HepG2 (cell line): ENCODE data around the gene PATZ1. TPM values are rescaled to one million over a fixed set of nuclear protein-coding genes. Genes with fewer than 3 reads are reported as not detected.

Experiments used
- ATAC-seq: fragments of 200-7000 bp; cut with Tn5 transposase; 3 replicates; pipeline ENCODE4 v1.9.1; 2020; ENCODE audit warnings: mild to moderate bottlenecking, moderate library complexity
- BruUV-seq: library from RNA; stranded (reverse); fragments of 400-500 nt; replicated peaks from 2 replicates; lab custom pipeline; 2021; lab: Mats Ljungman, UMichigan
- CTCF ChIA-PET: fragments of 300-600 bp; formaldehyde crosslinking; extraction: SDS; loops from one replicate; lab custom pipeline; 2021; ENCODE audit warnings: low total read pairs, inconsistent platforms, low intra/inter-chr PET ratio; lab: Yijun Ruan, JAX
- POLR2A ChIA-PET: fragments of 350-600 bp; sonication (Branson Sonifier 250); formaldehyde crosslinking; loops from one replicate; lab custom pipeline; 2020; ENCODE audit warnings: antibody characterized with exemption, inconsistent platforms; lab: Yijun Ruan, JAX
- DNase-seq: peaks from one replicate; pipeline ENCODE4 v3.0.0-alpha.2; 2015; ENCODE audit warnings: low spot score
- FAIRE-seq: peaks from 3 replicates; lab custom pipeline; 2011; peaks lifted over from hg19 to GRCh38; lab: Jason Lieb, UNC
- H2AFZ ChIP-seq: one replicate; pipeline ENCODE4 v1.6.1; 2011; ENCODE audit warnings: low read length, inconsistent platforms
- H3K27ac ChIP-seq: fragments of 300-600 bp; 3 replicates; pipeline ENCODE4 v1.8.0; 2011; ENCODE audit warnings: mixed run types, mild to moderate bottlenecking, mixed read lengths, low read length, inconsistent platforms; ENCODE audit not compliant: insufficient read depth; ENCODE audit errors: extremely low read length
- H3K27me3 ChIP-seq, 2 experiments: fragments of 200-600 bp in 1 of 2; 2 replicates in 1 of 2; 3 replicates in 1 of 2; pipeline versions ENCODE4 v1.6.0 to v1.8.0; 2011; ENCODE audit warnings: low read length in 2 of 2, mild to moderate bottlenecking in 2 of 2, moderate library complexity in 2 of 2, inconsistent platforms in 1 of 2; ENCODE audit not compliant: insufficient read depth in 2 of 2, control insufficient read depth in 1 of 2
- H3K36me3 ChIP-seq, 2 experiments: fragments of 200-600 bp in 1 of 2; replicated peaks in 1 of 2; 2 replicates in 1 of 2; 3 replicates in 1 of 2; pipeline versions ENCODE4 v1.5.1 to v1.8.0; 2011; ENCODE audit warnings: low read length in 2 of 2, inconsistent platforms in 1 of 2; ENCODE audit not compliant: insufficient read depth in 2 of 2, control insufficient read depth in 1 of 2
- H3K4me1 ChIP-seq: 2 replicates; pipeline ENCODE4 v1.5.1; 2012; ENCODE audit warnings: low read length, inconsistent platforms; ENCODE audit not compliant: insufficient read depth
- H3K4me2 ChIP-seq: 2 replicates; pipeline ENCODE4 v1.6.0; 2011; ENCODE audit warnings: low read depth, low read length, inconsistent platforms
- H3K4me3 ChIP-seq, 3 experiments: fragments of 200-600 bp in 1 of 3; sonication (generic), shearing (Covaris generic) in 1 of 3; replicated peaks in 1 of 3; 2 replicates each; pipeline ENCODE4 v1.5.1; 2011 to 2016; ENCODE audit warnings: low read length in 3 of 3, inconsistent platforms in 2 of 3, low read depth in 2 of 3, mild to moderate bottlenecking in 2 of 3, control low read depth in 1 of 3, mixed read lengths in 1 of 3; ENCODE audit not compliant: insufficient read depth in 1 of 3
- H3K79me2 ChIP-seq: one replicate; pipeline ENCODE4 v1.6.1; 2011; ENCODE audit warnings: low read length, inconsistent platforms; ENCODE audit not compliant: insufficient read depth
- H3K9ac ChIP-seq: 2 replicates; pipeline ENCODE4 v1.6.0; 2011; ENCODE audit warnings: mild to moderate bottlenecking, low read depth, low read length, inconsistent platforms; ENCODE audit not compliant: insufficient read depth
- H3K9me3 ChIP-seq: 2 replicates; pipeline ENCODE4 v1.5.1; 2012; ENCODE audit warnings: mild to moderate bottlenecking, low read length
- H4K20me1 ChIP-seq: 2 replicates; pipeline ENCODE4 v1.6.0; 2011; ENCODE audit warnings: inconsistent platforms, mild to moderate bottlenecking, low read length, moderate library complexity; ENCODE audit not compliant: insufficient read depth
- ELF1 ChIP-seq: sonication (generic); formaldehyde crosslinking; IDR thresholded peaks from 2 replicates; pipeline ENCODE4 v1.4.0; 2020; ENCODE audit warnings: missing genetic modification reagents
- GMEB1 ChIP-seq: sonication (generic); formaldehyde crosslinking; IDR thresholded peaks from 2 replicates; pipeline ENCODE4 v1.5.1; 2020; ENCODE audit warnings: missing genetic modification reagents, mild to moderate bottlenecking, borderline replicate concordance
- KLF13 ChIP-seq: sonication (generic); formaldehyde crosslinking; IDR thresholded peaks from 2 replicates; pipeline ENCODE4 v1.4.0; 2020; ENCODE audit warnings: mild to moderate bottlenecking, missing genetic modification reagents
- KLF15 ChIP-seq: sonication (generic); formaldehyde crosslinking; IDR thresholded peaks from 2 replicates; pipeline ENCODE4 v1.8.1; 2023; ENCODE audit warnings: borderline replicate concordance, mild to moderate bottlenecking, inconsistent platforms, missing genetic modification reagents, mixed read lengths
- MTERF4 ChIP-seq: sonication (generic); formaldehyde crosslinking; IDR thresholded peaks from 2 replicates; pipeline ENCODE4 v1.8.0; 2023; ENCODE audit warnings: mild to moderate bottlenecking, missing genetic modification reagents
- NFIC ChIP-seq: IDR thresholded peaks from 2 replicates; pipeline ENCODE4 v1.6.1; 2012; ENCODE audit warnings: mild to moderate bottlenecking, low read length, inconsistent platforms
- SAP130 ChIP-seq: IDR thresholded peaks from 2 replicates; pipeline ENCODE4 v1.6.1; 2016; ENCODE audit warnings: low read depth
- ZBTB21 ChIP-seq: sonication (generic); formaldehyde crosslinking; IDR thresholded peaks from 2 replicates; pipeline ENCODE4 v1.4.0; 2020; ENCODE audit warnings: missing genetic modification reagents
- ZFP91 ChIP-seq: sonication (generic); formaldehyde crosslinking; IDR thresholded peaks from 2 replicates; pipeline ENCODE4 v1.9.0; 2022; ENCODE audit warnings: missing genetic modification reagents, mild to moderate bottlenecking, borderline replicate concordance
- ZNF574 ChIP-seq: sonication (generic); formaldehyde crosslinking; IDR thresholded peaks from 2 replicates; pipeline ENCODE4 v1.4.0; 2020; ENCODE audit warnings: missing genetic modification reagents
- WGBS: methylation state at CpG from one replicate; pipeline ENCODE4 v1.1.6; 2017; ENCODE audit warnings: low lambda C conversion rate; 5-methylcytosine and 5-hydroxymethylcytosine counted together
- in situ Hi-C: cut with HindIII; loops from 2 replicates; pipeline ENCODE4 v1.10.0; 2017; ENCODE audit warnings: low pct_unique_long_range_greater_than_20kb; ENCODE audit not compliant: extremely low pct_ligation_motif_present
- intact Hi-C: fragments of 100-400 bp; cut with micrococcal nuclease; formaldehyde crosslinking; loops from one replicate; pipeline ENCODE4 v1.10.0; 2022; ENCODE audit not compliant: unreplicated experiment
- polyA plus RNA-seq, 8 experiments: library from polyadenylated mRNA; depleted of rRNA in 3 of 8; stranded (reverse) in 7 of 8; unstranded in 1 of 8; fragments of >200 nt; fragmentation: Illumina TruSeq in 4 of 8; extraction: Trizol in 4 of 8; gene quantifications; 2 replicates each; pipeline versions ENCODE4 v1.2.1 to v1.2.3, GENCODE V29; 2011 to 2016; ENCODE audit warnings: low read depth in 4 of 8, missing spikeins in 1 of 8, mixed read lengths in 1 of 8; ENCODE audit not compliant: insufficient read depth in 1 of 8
- total RNA-seq, 5 experiments: library from RNA; depleted of rRNA; stranded (reverse); fragments of >200 nt; fragmentation: Illumina TruSeq; extraction: Trizol; gene quantifications; 2 replicates each; pipeline ENCODE4 v1.2.3, GENCODE V29; 2016; ENCODE audit warnings: low read depth in 1 of 5

The PATZ1 gene
- total and polyA plus RNA-seq, 2 of the 13 experiments (the other 11 are each of a cell fraction or from before 2014, with no cell fraction given), result 24.9 to 30.5 TPM

- no TSS peak for BruUV-seq
- H3K4me2 ChIP-seq, result peak overlapping the region; percentile 97
- no peak for TF ChIP-seq NFIC
- no peak for TF ChIP-seq MTERF4 (CRISPR knock-in tag)
- peak; percentile 36; the same call in 1 of the 2 replicates for TF ChIP-seq SAP130 (CRISPR knock-in tag)
- TF ChIP-seq ZBTB21 (CRISPR knock-in tag), result peak; percentile 52; the same call in 1 of the 2 replicates
- no peak for TF ChIP-seq KLF15 (CRISPR knock-in tag)
- TF ChIP-seq ZNF574 (CRISPR knock-in tag), result 0 out of 2 replicates have a peak, but pooled peaks have one; percentile 4
- TF ChIP-seq GMEB1, result no peak
- no peak for TF ChIP-seq ELF1
- no peak for TF ChIP-seq KLF13 (CRISPR knock-in tag)
- TF ChIP-seq ZFP91, result no peak
- ChIA-PET CTCF (no interaction called here), POLR2A (interaction anchor here (1.1 to 1.9 kb wide), 5 partner anchors 10 to 372 kb away, joined by 3 to 8 read pairs (median 4); partner anchors contain the start of gene DRG1)
- FAIRE-seq, result no peak
- intact Hi-C loops, result no loop called here
- H3K9me3 ChIP-seq, result no peaks in the 10 kb centered on the region
- H4K20me1 ChIP-seq, result peaks cover 86% of the 10 kb centered on the region
- WGBS, result 70% methylated on average over 6 of the region's 6 CpGs
- H3K36me3 ChIP-seq, result peaks cover 18 to 59% of the 10 kb centered on the region in 2 experiments
- H3K4me3 ChIP-seq, result peak overlapping the region; percentile 3 to 85 (median 9); a peak in 3 of 6 replicates
- ATAC-seq, result peak; percentile 8; the same call in 2 of the 3 replicates
- peaks cover 85% of the 10 kb centered on the region for H3K79me2 ChIP-seq
- H2AFZ ChIP-seq, result no peak overlapping the region
- DNase-seq, result peak; percentile 56
- peak overlapping the region; percentile 75 for H3K27ac ChIP-seq
- in situ Hi-C loops, result no loop called here
- H3K27me3 ChIP-seq, result no peaks in the 10 kb centered on the region
- peaks cover 85% of the 10 kb centered on the region for H3K4me1 ChIP-seq
- H3K9ac ChIP-seq, result peak overlapping the region; percentile 73
Measured at GRCh38 chr22:31340360-31340759, 5.8 kb downstream of the PATZ1 start.
